ENCODE results near the gene MYO5C.

MYO5C gene

DNA sequence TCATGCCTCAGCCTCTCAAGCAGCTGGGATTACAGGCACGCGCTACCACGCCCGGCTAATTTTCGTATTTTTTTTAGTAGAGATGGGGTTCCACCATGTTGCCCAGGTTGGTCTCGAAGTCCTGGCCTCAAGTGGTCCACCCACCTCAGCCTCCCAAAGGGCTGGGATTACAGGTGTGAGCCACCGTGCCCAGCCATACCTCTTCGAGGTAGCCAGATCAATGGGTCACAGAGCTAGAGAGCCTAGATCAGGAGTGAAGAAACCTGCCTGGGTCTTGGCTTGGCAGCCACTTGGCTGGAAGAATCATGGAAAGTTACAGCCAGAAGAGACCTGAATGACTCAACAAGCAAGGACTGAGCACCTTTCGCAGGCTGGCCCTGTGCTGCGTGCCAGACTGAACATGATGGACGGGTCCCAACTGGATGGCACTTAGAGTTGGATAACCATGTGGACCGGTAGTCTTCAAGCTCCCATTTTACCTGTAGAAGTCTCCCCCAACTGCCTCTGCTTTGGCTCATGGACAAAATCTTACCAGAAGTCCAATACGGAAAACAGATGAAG is 134.1 kb downstream of the MYO5C start:
- peaks cover 5% of the 10 kb centered on the region for H3K36me3 ChIP-seq (ENCODE audit: control insufficient read depth, insufficient read depth, low read length)
- H3K4me1 ChIP-seq (ENCODE audit: control insufficient read depth, insufficient read depth, low read length, poor library complexity, severe bottlenecking), result no peaks in the 10 kb centered on the region
- H3K27ac ChIP-seq (ENCODE audit: low read depth, low read length, severe bottlenecking), result no peak overlapping the region
- no peaks in the 10 kb centered on the region for H3K9me3 ChIP-seq (ENCODE audit: control insufficient read depth, low read length)
- H3K4me3 ChIP-seq (ENCODE audit: extremely low read depth, insufficient read depth, low read length, poor library complexity, severe bottlenecking), result no peak overlapping the region
- WGBS, 2 experiments (ENCODE audit: insufficient coverage in 2 of 2), result 88 to 95% methylated on average over 8 to 13 of the region's 13 CpGs

DNA sequence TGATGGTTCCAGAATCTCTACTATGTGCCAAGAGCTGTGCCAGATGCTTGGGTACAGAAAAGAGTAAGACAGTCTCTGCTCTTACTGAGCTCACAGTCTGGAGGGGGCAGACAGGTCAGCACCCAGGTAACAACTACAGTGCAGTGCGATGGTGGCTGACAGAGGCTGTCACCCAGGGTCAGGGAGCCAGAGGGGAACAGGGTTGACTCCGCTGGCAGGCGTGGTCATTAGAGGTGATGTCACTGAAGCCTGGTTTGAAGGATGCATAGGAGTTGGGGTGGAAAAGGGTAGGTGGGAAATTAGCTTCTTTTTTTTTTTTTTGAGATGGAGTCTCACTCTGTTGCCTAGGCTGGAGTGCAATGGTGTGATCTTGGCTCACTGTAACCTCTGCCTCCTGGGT is 136.0 kb downstream of the MYO5C start:
- no peak overlapping the region for H3K4me3 ChIP-seq (ENCODE audit: extremely low read depth, insufficient read depth, low read length, poor library complexity, severe bottlenecking)
- H3K27ac ChIP-seq (ENCODE audit: low read depth, low read length, severe bottlenecking), result no peak overlapping the region
- 100% methylated on average over 3 of the region's 3 CpGs for WGBS, 2 experiments (ENCODE audit: insufficient coverage in 2 of 2)
- H3K9me3 ChIP-seq (ENCODE audit: control insufficient read depth, low read length), result no peaks in the 10 kb centered on the region
- H3K4me1 ChIP-seq (ENCODE audit: control insufficient read depth, insufficient read depth, low read length, poor library complexity, severe bottlenecking), result no peaks in the 10 kb centered on the region
- peaks cover 5% of the 10 kb centered on the region for H3K36me3 ChIP-seq (ENCODE audit: control insufficient read depth, insufficient read depth, low read length)

DNA sequence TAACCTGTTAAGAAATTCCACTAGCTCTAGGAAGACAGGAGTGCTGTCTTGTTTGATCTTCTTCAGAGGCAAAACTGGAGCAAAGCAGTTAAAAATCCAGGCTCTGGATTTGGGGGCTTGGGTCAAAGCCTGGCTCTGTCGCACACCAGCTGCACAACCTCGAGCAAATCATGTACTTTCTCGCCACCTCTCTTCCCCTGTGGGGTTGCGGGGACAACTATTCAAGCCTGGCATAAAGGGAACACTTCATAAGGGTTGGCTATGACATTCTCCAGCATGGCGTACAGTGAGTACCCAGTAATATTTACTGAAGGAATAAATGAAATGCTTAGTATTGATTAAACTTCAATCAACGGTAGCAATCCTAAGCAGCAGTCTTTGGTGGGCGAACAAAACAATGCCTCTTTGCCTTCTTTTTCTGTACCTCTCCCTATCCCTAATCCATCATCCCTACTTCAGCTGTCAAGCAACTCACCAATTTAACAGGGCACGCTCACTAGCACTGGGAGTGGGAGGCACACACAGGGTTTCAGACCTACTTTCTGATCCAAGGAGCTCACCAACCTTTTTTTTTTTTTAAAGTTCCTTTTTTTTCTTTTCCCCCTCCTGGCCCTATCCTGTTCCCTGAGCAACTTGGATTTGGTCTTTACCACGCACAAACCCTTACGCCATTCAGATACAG is 137.4 kb downstream of the MYO5C start:
- 84 to 85% methylated on average over 8 to 9 of the region's 10 CpGs for WGBS, 2 experiments (ENCODE audit: insufficient coverage in 2 of 2)
- Histone ChIP-seq H3K27ac (ENCODE audit: low read depth, low read length, severe bottlenecking) (no peak overlapping the region), H3K4me1 (ENCODE audit: control insufficient read depth, insufficient read depth, low read length, poor library complexity, severe bottlenecking) (no peaks in the 10 kb centered on the region)

DNA sequence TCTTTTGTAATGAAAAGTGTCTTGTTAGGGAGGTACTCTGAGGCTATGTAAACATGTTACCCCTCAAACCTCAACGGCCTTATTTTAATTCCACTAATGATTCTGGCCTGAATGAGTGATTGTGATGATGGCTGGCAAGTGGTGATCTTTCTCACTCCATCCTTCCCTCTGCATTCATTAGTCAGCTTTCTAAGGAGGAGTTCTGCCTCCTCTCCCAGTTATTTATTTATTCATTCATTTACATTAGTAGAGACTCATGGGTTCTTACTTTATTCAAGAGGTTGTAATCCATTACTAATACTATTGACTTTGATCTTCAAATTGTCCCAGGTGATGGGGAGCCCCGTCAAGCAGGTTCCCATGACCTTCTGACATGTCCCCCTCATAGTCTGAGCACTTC is 139.7 kb downstream of the MYO5C start:
- Histone ChIP-seq H3K27ac (ENCODE audit: low read depth, low read length, severe bottlenecking) (no peak overlapping the region), H3K36me3 (ENCODE audit: control insufficient read depth, insufficient read depth, low read length) (no peaks in the 10 kb centered on the region), H3K4me3 (ENCODE audit: extremely low read depth, insufficient read depth, low read length, poor library complexity, severe bottlenecking) (no peak overlapping the region), H3K9me3 (ENCODE audit: control insufficient read depth, low read length) (no peaks in the 10 kb centered on the region), H3K4me1 (ENCODE audit: control insufficient read depth, insufficient read depth, low read length, poor library complexity, severe bottlenecking) (peaks cover 5% of the 10 kb centered on the region)
- 78 to 86% methylated on average over 1 of the region's 2 CpGs for WGBS, 2 experiments (ENCODE audit: insufficient coverage in 2 of 2)

More for the DNA sequence above, 137.4 kb downstream of the MYO5C start:
- Histone ChIP-seq H3K9me3 (ENCODE audit: control insufficient read depth, low read length) (no peaks in the 10 kb centered on the region), H3K4me3 (ENCODE audit: extremely low read depth, insufficient read depth, low read length, poor library complexity, severe bottlenecking) (no peak overlapping the region), H3K36me3 (ENCODE audit: control insufficient read depth, insufficient read depth, low read length) (peaks cover 4% of the 10 kb centered on the region)

DNA sequence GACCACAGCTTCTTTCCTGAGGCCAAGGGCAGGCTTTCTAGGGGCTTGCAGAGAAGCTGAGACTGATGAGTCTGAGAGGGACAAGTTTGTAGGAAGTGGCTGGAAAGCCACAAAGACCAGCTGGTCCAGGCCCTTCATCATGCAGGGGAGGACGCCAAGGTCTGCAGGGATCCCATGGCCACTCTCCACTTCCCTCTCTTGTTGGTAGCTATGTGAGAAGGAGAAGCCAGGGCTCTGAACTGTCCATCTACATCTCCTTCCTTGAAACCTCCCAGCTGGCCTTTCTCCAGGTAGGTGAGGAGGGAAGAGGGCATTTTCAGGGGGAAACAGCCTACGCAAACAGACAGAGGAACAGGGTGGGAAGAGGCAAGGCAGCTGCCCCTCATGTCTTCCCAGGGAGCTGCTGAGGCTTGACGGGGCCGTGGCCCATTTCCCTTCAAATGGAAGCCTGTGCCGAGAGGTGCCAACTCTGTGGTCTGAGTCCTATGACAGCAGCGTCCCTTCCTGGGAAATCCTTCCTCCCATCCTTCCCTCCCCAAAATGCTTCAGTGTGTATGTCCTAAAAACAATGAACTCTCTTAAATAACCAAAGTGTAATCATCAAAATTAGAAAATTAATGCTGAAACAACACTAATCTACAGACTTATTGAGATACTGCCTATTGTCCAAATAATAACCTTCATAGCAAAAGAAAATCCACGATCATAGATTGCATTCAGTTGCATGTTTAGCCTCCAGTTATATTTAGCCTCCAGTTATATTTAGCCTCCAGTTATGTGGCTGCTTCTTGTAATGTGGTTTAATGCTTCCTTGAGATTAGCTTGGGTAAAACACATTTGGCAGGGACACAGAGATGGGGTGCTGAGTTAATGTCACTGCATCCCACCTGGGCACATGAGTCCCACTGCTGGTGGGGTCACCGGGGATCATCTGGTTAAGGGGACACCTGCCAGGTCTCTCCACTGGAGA is 140.4 kb downstream of the MYO5C start:
- Histone ChIP-seq H3K27ac (ENCODE audit: low read depth, low read length, severe bottlenecking) (no peak overlapping the region), H3K9me3 (ENCODE audit: control insufficient read depth, low read length) (no peaks in the 10 kb centered on the region), H3K4me3 (ENCODE audit: extremely low read depth, insufficient read depth, low read length, poor library complexity, severe bottlenecking) (no peak overlapping the region), H3K36me3 (ENCODE audit: control insufficient read depth, insufficient read depth, low read length) (no peaks in the 10 kb centered on the region), H3K4me1 (ENCODE audit: control insufficient read depth, insufficient read depth, low read length, poor library complexity, severe bottlenecking) (peaks cover 5% of the 10 kb centered on the region)
- 70 to 80% methylated on average over 4 to 5 of the region's 8 CpGs for WGBS, 2 experiments (ENCODE audit: insufficient coverage in 2 of 2)

DNA sequence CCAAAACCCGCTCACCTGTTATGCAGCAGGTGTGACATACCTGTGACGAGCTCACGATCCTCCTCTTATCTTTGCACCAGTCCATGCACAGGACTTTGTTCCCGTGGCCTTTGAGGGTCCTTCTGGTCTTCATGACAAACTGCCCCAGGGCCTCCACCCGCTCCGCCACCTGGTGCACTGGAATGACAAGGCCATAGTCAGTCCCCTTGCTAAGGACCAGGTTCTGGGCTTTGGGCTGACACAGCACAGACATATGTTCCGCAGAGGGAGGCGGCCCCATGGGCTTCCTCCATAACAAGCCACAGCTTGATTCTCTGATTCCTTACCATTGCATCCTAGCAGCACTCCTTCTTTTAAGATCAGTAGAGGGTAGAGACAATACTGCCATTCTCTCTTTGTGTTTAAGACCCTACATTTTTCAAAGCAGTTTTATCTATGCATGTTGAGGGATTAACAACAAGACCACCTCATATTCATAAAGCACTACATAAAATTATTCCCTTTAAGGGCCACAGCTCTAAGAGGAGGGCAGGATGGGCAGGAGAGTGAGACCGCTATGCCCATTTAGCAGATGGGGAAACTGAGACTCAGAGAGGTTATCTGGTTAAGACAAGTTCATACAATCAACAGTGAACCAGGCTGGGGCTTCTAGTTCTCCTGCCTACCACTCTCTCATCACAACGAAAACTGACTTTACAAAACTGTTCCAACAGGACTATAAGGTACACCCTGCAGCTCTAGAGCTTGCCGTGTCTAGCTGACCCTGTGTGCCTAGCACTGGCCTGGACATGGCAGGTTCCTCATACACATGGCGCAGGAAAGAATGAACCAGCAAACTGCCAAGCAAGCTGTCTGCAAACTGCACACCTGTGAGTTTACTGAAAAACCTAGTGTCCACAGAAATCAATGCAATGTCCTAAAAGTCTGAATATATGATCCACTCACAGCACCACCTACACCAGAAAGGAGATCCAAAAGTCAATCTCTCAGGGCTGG is 141.4 kb downstream of the MYO5C start:
- H3K27ac ChIP-seq (ENCODE audit: low read depth, low read length, severe bottlenecking), result no peak overlapping the region
- H3K36me3 ChIP-seq (ENCODE audit: control insufficient read depth, insufficient read depth, low read length), result no peaks in the 10 kb centered on the region
- 94 to 97% methylated on average over 7 to 10 of the region's 12 CpGs for WGBS, 2 experiments (ENCODE audit: insufficient coverage in 2 of 2)
- peaks cover 5% of the 10 kb centered on the region for H3K4me1 ChIP-seq (ENCODE audit: control insufficient read depth, insufficient read depth, low read length, poor library complexity, severe bottlenecking)
- H3K9me3 ChIP-seq (ENCODE audit: control insufficient read depth, low read length), result no peaks in the 10 kb centered on the region
- H3K4me3 ChIP-seq (ENCODE audit: extremely low read depth, insufficient read depth, low read length, poor library complexity, severe bottlenecking), result no peak overlapping the region

DNA sequence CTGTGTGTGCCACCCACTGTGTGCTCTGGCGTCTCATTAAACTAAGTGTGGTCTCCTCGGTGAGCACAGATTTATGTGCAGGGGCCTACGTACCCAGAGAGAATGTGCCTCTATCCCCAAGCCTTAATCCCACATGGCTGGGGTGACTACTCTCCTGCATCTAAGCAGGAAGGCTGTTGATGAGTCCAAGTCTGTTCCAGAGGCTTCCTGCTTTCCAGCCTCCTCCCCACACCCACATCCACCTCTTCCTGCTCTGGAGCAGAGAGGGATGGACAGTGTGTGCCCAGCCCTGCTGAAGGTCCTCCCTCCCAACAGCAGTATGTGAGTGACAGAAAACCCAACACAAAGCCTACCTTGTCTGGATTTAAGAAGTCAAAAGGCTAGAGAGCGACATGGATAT is 144.3 kb downstream of the MYO5C start:
- Histone ChIP-seq H3K27ac (ENCODE audit: low read depth, low read length, severe bottlenecking) (no peak overlapping the region), H3K4me1 (ENCODE audit: control insufficient read depth, insufficient read depth, low read length, poor library complexity, severe bottlenecking) (peaks cover 14% of the 10 kb centered on the region), H3K9me3 (ENCODE audit: control insufficient read depth, low read length) (no peaks in the 10 kb centered on the region), H3K36me3 (ENCODE audit: control insufficient read depth, insufficient read depth, low read length) (no peaks in the 10 kb centered on the region), H3K4me3 (ENCODE audit: extremely low read depth, insufficient read depth, low read length, poor library complexity, severe bottlenecking) (no peak overlapping the region)
- WGBS, 2 experiments (ENCODE audit: insufficient coverage in 2 of 2), result 86 to 88% methylated on average over 1 to 3 of the region's 4 CpGs

DNA sequence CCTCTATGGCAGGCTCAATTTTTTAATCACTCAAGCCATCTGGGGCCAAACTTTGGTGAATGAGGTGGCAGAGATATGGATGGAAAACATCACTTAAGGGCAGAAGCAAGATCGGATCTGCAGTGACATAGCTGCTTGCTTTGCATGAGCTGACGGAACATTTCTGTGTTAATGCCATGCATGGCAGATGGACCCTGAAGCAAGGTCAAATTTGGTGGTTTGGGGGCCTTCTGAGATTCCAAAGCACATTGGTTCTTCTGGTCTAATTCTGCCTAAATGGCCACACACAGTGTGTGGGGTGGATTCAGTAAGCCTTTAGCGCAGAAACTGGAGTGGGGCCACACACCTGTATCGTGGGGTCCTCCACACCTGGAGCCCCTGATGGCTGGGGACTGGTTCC is 144.7 kb downstream of the MYO5C start:
- peaks cover 4% of the 10 kb centered on the region for H3K36me3 ChIP-seq (ENCODE audit: control insufficient read depth, insufficient read depth, low read length)
- 90 to 100% methylated on average over 4 of the region's 4 CpGs for WGBS, 2 experiments (ENCODE audit: insufficient coverage in 2 of 2)
- no peak overlapping the region for H3K27ac ChIP-seq (ENCODE audit: low read depth, low read length, severe bottlenecking)
- H3K4me3 ChIP-seq (ENCODE audit: extremely low read depth, insufficient read depth, low read length, poor library complexity, severe bottlenecking), result no peak overlapping the region
- peaks cover 4% of the 10 kb centered on the region for H3K9me3 ChIP-seq (ENCODE audit: control insufficient read depth, low read length)
- peaks cover 14% of the 10 kb centered on the region for H3K4me1 ChIP-seq (ENCODE audit: control insufficient read depth, insufficient read depth, low read length, poor library complexity, severe bottlenecking)

DNA sequence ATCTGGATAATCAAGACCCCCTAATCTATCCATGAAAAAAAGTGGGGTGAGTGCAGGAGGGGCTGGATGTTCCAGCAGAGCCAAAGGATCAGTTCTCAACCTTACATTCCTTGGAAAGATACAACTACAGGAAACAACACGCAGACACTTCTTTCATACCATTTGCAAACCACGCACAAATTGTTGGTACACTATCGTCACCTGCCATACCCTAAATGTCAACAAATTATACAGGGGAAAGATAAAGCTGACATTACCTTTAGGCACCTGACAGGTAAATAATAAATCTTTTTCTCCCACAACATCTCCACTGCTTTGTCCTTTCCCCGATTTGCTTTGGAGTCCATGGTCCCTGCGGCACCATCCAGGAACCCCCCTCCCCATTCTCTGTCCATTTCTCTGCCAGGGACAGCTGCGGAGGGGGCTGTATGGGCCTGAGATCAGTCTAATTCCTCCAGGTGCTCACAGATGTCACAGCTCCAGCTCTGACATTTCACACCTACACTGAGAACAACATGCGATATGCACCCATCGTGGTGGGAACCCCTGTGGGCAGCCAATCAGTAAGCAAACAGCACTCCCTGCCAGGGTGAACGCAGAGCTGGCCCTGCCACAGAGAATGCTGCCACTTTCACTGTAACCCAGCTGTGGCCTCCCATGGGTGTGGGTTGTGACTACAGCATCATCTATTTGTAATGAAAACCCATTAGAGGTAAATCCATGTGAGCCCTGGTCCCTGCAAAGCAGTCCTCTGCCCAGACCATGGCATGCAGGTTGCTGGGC is 145.4 kb downstream of the MYO5C start:
- Histone ChIP-seq H3K4me1 (ENCODE audit: control insufficient read depth, insufficient read depth, low read length, poor library complexity, severe bottlenecking) (peaks cover 14% of the 10 kb centered on the region), H3K4me3 (ENCODE audit: extremely low read depth, insufficient read depth, low read length, poor library complexity, severe bottlenecking) (no peak overlapping the region), H3K27ac (ENCODE audit: low read depth, low read length, severe bottlenecking) (no peak overlapping the region), H3K36me3 (ENCODE audit: control insufficient read depth, insufficient read depth, low read length) (peaks cover 10% of the 10 kb centered on the region), H3K9me3 (ENCODE audit: control insufficient read depth, low read length) (peaks cover 10% of the 10 kb centered on the region)
- 80 to 91% methylated on average over 6 to 9 of the region's 9 CpGs for WGBS, 2 experiments (ENCODE audit: insufficient coverage in 2 of 2)

All from mesodermal cell (in vitro differentiated cells).